ENCODE measurements around the gene ZNF519.
A peak's percentile ranks its signal among the peaks of the same experiment; 100 is the strongest.
"Not testable (repeated sequence)": the region's sequence is repeated elsewhere in the genome, so short reads cannot be mapped to it uniquely, and the experiment has no call there.

Gene ZNF519

GRCh38 chr18:14132271-14132700 lies at the start of gene ZNF519:
TSS of gene ZNF519 (minus strand) at chr18:14132435. CDS start at chr18:14132277, 158 bp downstream.
- peak; percentile 81 for DNase-seq

DNA sequence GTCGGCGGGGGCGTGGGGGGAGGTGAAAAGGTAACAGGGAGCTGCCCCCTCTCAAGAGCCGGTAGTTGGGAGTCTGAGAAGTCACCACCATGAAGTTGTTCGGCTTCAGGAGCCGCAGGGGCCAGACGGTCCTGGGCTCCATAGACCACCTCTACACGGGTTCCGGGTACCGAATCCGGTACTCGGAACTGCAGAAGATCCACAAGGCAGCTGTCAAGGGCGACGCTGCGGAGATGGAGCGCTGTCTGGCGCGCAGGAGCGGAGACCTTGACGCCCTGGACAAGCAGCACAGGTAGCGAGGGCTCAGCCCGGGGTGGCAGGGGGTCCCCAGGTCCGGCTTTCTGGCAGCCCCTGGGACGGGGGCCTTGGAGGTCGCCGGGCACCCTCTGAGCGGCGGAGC lies 47.1 kb upstream of the ZNF519 start:
- peak; percentile 11 for DNase-seq

DNA sequence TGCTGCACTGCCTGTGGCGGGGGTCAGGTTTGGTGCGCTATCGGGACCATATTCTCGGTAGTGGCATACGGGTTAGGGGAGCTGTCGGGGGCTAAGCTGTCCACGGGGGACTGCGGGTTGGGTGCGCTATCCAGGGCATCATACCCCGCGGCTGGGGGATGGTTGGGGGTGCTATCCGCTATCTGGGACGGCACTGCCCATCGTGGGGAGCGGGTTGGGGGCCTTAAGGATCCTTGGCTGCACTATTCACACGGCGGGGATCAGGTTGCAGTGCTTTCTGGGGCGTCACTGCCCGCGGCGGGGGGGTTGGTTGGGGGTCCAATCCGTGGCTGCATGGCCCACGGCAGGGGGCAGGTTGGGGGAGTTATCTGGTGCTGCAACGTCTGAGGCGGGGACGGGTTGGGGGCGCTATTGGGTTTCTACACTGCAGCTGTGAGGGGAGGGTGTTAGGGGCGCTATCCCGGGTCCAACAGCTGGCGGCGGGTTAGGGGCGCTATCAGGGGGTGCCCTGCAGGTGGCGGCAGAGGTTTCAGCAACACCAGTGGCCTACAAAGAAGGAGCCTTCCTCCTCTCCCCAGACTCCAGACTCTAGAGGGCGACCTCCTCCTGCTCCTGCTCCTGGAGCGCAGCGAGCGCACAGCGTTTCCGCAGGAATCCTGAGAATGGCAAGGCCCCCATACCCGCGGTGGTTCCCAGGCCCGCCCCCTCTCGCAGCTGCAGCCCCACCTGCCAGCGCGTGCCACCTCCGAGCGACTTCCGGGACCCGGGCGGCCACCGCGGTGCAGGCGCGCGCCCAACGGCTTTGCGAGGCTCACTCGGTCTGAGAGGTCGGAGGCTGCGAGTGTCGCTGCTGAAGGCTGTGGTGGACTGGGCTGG lies 46.3 kb upstream of the ZNF519 start:
- peak; percentile 75 for DNase-seq

DNA sequence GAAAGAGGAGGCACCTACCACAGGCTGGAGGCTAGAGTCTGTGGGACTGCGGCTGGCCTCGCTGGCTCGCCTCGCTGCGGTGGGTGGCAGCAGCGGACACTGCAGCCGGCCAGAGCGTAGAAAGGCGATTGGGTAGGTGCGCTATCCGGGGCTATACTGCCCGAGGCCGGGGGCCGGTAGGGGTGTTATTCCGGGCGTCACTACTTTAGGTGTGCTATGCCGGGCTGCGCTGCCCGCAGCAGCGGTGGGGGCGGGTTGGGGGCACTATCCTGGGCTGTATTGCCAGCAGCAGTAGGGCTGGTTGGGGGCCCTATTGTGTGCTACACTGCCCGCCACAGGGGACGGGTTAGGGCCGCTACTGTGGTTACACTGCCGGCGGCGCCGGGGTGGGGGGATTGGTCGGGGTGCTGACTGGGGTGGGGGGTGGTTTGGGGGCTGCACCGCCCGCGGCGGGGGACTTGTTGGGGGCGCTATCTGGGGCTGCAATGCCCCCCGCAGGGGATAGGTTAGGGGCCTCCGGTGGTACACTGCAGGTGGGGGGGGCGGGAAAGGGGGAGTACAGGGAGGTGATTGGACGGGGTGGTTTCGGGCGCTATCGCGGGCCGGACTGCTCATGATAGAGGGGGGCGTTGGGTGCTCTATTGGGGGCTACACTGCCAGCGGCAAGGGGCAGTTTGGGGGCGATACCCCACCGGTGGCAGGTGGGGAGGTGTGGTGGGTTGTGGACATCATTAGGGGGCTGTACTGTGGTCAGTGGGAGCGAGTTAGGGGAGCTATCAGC lies 45.5 kb upstream of the ZNF519 start:
- not testable (repeated sequence) for DNase-seq

- DNase-seq = not testable (repeated sequence)
These were observed 43.2 kb upstream of the ZNF519 start for GRCh38 chr18:14175404-14175803.

GRCh38 chr18:14174706-14175085 lies 42.5 kb upstream of the ZNF519 start:
- DNase-seq = no peak

- not testable (repeated sequence) for DNase-seq
These were observed 41.9 kb upstream of the ZNF519 start for GRCh38 chr18:14174002-14174705.

- DNase-seq = not testable (repeated sequence)
These were observed 41.1 kb upstream of the ZNF519 start for GRCh38 chr18:14173116-14173951.

- not testable (repeated sequence) for DNase-seq
These were observed 40.2 kb upstream of the ZNF519 start for GRCh38 chr18:14172142-14173115.

GRCh38 chr18:14171301-14172141 lies 39.3 kb upstream of the ZNF519 start:
- DNase-seq = not testable (repeated sequence)

DNA sequence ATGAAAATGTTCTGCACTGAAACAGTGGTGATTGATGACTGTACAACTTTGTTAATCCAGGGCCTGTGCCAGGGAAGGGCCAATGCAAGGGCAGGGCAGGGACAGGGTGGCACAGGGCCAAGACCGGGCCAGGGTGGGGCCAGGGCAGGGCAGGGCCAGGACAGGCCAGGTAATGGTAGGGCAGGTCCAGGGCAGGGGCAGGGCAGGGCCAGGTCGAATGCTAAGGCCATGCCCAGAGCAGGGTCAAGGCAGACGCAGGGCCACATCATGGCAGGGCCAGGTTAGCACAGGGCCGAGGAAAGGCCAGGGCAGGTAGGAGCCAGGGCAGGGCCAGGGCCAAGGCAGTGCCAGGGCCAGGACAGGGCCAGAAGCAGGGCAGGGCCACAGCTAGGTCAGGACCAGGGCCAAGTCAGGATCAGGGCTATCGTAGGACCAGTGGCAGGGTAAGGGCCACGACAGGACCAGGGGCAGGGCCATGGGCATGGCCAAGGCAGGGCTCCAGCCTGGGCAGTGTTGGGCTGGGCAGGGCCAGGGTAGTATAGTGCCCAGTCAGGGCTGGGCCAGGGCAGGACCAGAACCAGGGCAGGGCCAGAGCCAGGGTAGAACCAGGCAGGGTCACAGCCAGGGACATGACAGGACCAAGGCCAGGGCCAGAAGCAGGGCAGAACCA lies 38.3 kb upstream of the ZNF519 start:
- not testable (repeated sequence) for DNase-seq

GRCh38 chr18:14162915-14163314 lies 30.7 kb upstream of the ZNF519 start:
- DNase-seq = not testable (repeated sequence)

GRCh38 chr18:14151564-14152113 lies 19.4 kb upstream of the ZNF519 start:
- DNase-seq = not testable (repeated sequence)

GRCh38 chr18:14150766-14151165 lies 18.5 kb upstream of the ZNF519 start:
- DNase-seq = not testable (repeated sequence)

- not testable (repeated sequence) for DNase-seq
These were observed 17.7 kb upstream of the ZNF519 start for GRCh38 chr18:14149916-14150420.

DNA sequence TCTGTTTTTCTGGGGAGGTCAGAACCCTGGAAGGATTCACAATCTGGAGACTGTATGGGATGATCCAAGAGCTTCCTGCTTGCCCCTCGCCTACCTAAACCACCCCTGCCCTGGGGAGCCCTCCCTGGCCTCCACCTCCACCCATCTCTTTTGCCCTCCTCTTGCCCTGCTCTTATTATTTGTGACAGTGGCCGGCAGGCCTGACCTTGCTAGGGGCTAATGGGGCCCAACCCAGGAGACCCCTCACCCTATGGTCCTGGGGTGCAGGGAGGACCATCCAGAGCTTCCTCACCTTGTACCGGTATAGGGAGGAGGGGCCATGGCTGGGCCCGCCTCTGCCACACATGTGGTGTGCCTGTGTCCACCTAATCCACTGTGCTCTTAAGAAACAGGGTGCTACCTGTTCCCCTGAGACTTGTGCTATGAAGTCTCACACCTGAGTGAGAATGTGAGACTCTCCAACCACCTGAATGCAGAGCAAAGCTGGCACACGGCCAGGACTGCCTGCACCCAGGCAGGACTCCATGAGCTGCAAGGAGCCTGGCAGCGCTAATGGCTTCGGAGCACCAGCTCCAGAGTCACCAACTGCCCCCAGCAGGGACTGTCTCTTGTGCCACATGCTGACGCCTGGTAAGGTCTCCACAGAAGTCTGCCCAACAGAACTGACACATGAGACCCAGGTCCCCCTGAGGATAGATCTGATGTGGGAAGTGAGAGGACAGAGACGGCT lies 17.1 kb upstream of the ZNF519 start:
- not testable (repeated sequence) for DNase-seq

- not testable (repeated sequence) for DNase-seq
These were observed 16.0 kb upstream of the ZNF519 start for GRCh38 chr18:14147935-14148865.
